ENCODE results near the gene ARHGAP31. TPM values are rescaled to one million over a fixed set of nuclear protein-coding genes. Genes with fewer than 3 reads are reported as not detected.

Gene ARHGAP31
- total and polyA plus RNA-seq, 2 donors (not counting 1 experiment from before 2014, with no cell fraction given) = 3.5 to 8.1 TPM

DNA sequence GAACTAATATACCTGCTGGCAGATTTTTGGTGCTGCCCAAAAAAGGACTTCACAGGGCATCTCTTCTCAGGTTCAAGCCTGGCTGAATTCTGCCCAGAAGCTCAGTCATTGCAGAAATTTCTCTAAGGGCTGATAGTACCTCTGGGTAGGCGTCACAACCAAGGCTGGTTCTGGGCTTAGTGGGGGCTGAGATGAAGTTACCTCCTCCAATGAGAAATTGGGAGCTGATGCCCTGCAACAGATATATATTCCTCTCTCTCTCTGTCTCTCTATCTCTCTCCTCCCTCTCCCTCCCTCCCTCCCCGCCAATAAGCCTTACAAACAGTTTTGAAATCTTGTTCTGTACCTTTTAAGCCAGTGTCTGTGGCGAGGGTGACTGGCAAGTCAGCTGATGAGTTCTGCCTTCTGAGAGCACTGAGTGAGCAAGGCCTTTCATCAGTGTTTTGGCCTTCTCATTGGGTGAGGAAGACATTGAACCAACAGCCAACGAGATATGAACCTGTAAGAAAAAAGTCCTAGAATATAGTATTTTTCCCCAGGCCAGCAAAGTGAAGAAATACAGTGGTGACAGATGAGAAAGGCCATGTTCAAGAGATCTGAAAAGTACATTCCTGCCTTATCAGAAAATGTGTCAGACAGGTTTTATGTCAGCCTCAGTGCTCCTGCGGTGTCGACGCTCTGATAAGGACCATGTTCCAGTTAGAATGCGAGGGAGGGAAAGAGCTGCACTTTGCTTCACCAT lies 123.8 kb downstream of the ARHGAP31 start:
- peaks cover 4% of the 10 kb centered on the region for H3K36me3 ChIP-seq (ENCODE audit: control insufficient read depth, insufficient read depth, low read length)
- no peak overlapping the region for H3K9ac ChIP-seq (ENCODE audit: insufficient read depth, low read length)
- no peaks in the 10 kb centered on the region for H3K27me3 ChIP-seq (ENCODE audit: control insufficient read depth, insufficient read depth, low read length)
- H4K20me1 ChIP-seq (ENCODE audit: control insufficient read depth, extremely low read depth, insufficient read depth, low read length) = no peaks in the 10 kb centered on the region
- no peak for DNase-seq (ENCODE audit: low read depth in 2 of 2)
- H3K4me1 ChIP-seq (ENCODE audit: control insufficient read depth, extremely low read depth, insufficient read depth, low read length) = no peaks in the 10 kb centered on the region
- no peak overlapping the region for H3K27ac ChIP-seq (ENCODE audit: insufficient read depth, low read length)
- no peaks in the 10 kb centered on the region for H3K9me3 ChIP-seq (ENCODE audit: control insufficient read depth, insufficient read depth, low read depth, low read length)
- H3K79me2 ChIP-seq (ENCODE audit: control insufficient read depth, insufficient read depth, low read length) = no peaks in the 10 kb centered on the region
- no peak overlapping the region for H2AFZ ChIP-seq (ENCODE audit: low read length)
- H3K4me2 ChIP-seq (ENCODE audit: extremely low read depth, insufficient read depth, low read length) = no peak overlapping the region
- no peak overlapping the region for H3K4me3 ChIP-seq (replicated peaks in 1 of 4; ENCODE audit: control extremely low read depth in 1 of 4, insufficient read depth in 1 of 4, low read depth in 3 of 4, low read length in 4 of 4)
- TF ChIP-seq, protein P1, sequence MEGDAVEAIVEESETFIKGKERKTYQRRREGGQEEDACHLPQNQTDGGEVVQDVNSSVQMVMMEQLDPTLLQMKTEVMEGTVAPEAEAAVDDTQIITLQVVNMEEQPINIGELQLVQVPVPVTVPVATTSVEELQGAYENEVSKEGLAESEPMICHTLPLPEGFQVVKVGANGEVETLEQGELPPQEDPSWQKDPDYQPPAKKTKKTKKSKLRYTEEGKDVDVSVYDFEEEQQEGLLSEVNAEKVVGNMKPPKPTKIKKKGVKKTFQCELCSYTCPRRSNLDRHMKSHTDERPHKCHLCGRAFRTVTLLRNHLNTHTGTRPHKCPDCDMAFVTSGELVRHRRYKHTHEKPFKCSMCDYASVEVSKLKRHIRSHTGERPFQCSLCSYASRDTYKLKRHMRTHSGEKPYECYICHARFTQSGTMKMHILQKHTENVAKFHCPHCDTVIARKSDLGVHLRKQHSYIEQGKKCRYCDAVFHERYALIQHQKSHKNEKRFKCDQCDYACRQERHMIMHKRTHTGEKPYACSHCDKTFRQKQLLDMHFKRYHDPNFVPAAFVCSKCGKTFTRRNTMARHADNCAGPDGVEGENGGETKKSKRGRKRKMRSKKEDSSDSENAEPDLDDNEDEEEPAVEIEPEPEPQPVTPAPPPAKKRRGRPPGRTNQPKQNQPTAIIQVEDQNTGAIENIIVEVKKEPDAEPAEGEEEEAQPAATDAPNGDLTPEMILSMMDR (conservative IDR thresholded peaks at IDR 0.05 in 1 of 2, IDR thresholded peaks at IDR 0.05 in 1 of 2; ENCODE audit: low read depth in 1 of 2, low read length in 2 of 2) = no peak
- TF ChIP-seq EZH2 (IDR thresholded peaks at IDR 0.05; ENCODE audit: low read length, missing control alignments) = no peak

DNA sequence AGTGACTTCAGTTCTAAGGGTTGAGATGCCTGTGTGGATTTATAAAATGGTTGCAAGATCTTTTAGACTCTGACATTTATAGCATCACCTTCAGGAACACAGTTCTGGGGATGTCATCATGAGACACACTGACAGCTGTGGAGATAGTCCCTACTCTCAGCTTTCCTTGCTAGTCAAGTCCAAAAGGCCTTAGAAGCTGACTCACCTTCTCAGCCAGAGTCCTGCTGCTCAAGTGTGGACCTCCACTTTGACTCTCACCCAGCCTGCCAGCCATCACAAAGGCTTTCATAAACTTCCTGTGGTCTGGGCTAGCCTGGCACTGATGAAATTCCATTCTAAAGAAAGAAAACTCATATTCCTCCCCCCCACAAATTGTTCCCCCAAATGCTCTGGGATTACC lies 124.5 kb downstream of the ARHGAP31 start:
- TF ChIP-seq EZH2 (IDR thresholded peaks at IDR 0.05; ENCODE audit: low read length, missing control alignments) = no peak
- TF ChIP-seq, protein P1 (conservative IDR thresholded peaks at IDR 0.05 in 1 of 2, IDR thresholded peaks at IDR 0.05 in 1 of 2; ENCODE audit: low read depth in 1 of 2, low read length in 2 of 2) = no peak
- Histone ChIP-seq H3K79me2 (ENCODE audit: control insufficient read depth, insufficient read depth, low read length) (no peaks in the 10 kb centered on the region), H3K4me2 (ENCODE audit: extremely low read depth, insufficient read depth, low read length) (no peak overlapping the region), H3K27ac (ENCODE audit: insufficient read depth, low read length) (no peak overlapping the region), H3K36me3 (ENCODE audit: control insufficient read depth, insufficient read depth, low read length) (peaks cover 4% of the 10 kb centered on the region), H3K4me1 (ENCODE audit: control insufficient read depth, extremely low read depth, insufficient read depth, low read length) (no peaks in the 10 kb centered on the region), H4K20me1 (ENCODE audit: control insufficient read depth, extremely low read depth, insufficient read depth, low read length) (no peaks in the 10 kb centered on the region), H3K4me3 (replicated peaks in 1 of 4; ENCODE audit: control extremely low read depth in 1 of 4, insufficient read depth in 1 of 4, low read depth in 3 of 4, low read length in 4 of 4) (no peak overlapping the region), H3K9ac (ENCODE audit: insufficient read depth, low read length) (no peak overlapping the region), H3K27me3 (ENCODE audit: control insufficient read depth, insufficient read depth, low read length) (no peaks in the 10 kb centered on the region), H2AFZ (ENCODE audit: low read length) (no peak overlapping the region), H3K9me3 (ENCODE audit: control insufficient read depth, insufficient read depth, low read depth, low read length) (no peaks in the 10 kb centered on the region)
- DNase-seq (ENCODE audit: low read depth in 2 of 2) = peak in 1 of 2 donors; percentile 18

DNA sequence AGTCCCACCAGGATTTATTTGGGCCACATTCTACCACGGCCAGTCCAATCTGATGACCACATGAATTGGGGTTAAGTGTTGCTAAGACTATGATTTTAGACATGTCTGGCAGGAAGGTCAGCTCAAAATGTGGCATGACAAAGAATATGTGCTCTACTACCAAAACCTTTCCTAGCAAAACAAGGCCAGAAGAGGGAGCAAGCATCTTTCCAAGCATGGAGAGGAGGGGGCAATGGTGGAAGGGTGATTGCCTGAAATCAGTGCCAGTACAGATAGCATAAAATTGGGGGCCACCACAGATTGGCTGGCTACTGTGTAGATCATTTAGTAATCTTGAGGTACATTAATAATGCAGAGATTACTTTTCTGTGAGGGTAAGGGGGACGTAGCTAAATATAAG lies 126.0 kb downstream of the ARHGAP31 start:
- no peak overlapping the region for H3K4me3 ChIP-seq (replicated peaks in 1 of 4; ENCODE audit: control extremely low read depth in 1 of 4, insufficient read depth in 1 of 4, low read depth in 3 of 4, low read length in 4 of 4)
- no peaks in the 10 kb centered on the region for H3K9me3 ChIP-seq (ENCODE audit: control insufficient read depth, insufficient read depth, low read depth, low read length)
- no peaks in the 10 kb centered on the region for H3K4me1 ChIP-seq (ENCODE audit: control insufficient read depth, extremely low read depth, insufficient read depth, low read length)
- TF ChIP-seq EZH2 (IDR thresholded peaks at IDR 0.05; ENCODE audit: low read length, missing control alignments) = no peak
- TF ChIP-seq, protein P1 (conservative IDR thresholded peaks at IDR 0.05 in 1 of 2, IDR thresholded peaks at IDR 0.05 in 1 of 2; ENCODE audit: low read depth in 1 of 2, low read length in 2 of 2) = peak in 1 of 2 donors; percentile 21
- no peaks in the 10 kb centered on the region for H4K20me1 ChIP-seq (ENCODE audit: control insufficient read depth, extremely low read depth, insufficient read depth, low read length)
- H2AFZ ChIP-seq (ENCODE audit: low read length) = no peak overlapping the region
- no peaks in the 10 kb centered on the region for H3K36me3 ChIP-seq (ENCODE audit: control insufficient read depth, insufficient read depth, low read length)
- no peak overlapping the region for H3K4me2 ChIP-seq (ENCODE audit: extremely low read depth, insufficient read depth, low read length)
- no peaks in the 10 kb centered on the region for H3K27me3 ChIP-seq (ENCODE audit: control insufficient read depth, insufficient read depth, low read length)
- H3K27ac ChIP-seq (ENCODE audit: insufficient read depth, low read length) = no peak overlapping the region
- no peak for DNase-seq (ENCODE audit: low read depth in 2 of 2)
- no peaks in the 10 kb centered on the region for H3K79me2 ChIP-seq (ENCODE audit: control insufficient read depth, insufficient read depth, low read length)
- no peak overlapping the region for H3K9ac ChIP-seq (ENCODE audit: insufficient read depth, low read length)
